Measurements from ENCODE around the gene AAR2.

Gene AAR2, protein sequence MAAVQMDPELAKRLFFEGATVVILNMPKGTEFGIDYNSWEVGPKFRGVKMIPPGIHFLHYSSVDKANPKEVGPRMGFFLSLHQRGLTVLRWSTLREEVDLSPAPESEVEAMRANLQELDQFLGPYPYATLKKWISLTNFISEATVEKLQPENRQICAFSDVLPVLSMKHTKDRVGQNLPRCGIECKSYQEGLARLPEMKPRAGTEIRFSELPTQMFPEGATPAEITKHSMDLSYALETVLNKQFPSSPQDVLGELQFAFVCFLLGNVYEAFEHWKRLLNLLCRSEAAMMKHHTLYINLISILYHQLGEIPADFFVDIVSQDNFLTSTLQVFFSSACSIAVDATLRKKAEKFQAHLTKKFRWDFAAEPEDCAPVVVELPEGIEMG

DNA sequence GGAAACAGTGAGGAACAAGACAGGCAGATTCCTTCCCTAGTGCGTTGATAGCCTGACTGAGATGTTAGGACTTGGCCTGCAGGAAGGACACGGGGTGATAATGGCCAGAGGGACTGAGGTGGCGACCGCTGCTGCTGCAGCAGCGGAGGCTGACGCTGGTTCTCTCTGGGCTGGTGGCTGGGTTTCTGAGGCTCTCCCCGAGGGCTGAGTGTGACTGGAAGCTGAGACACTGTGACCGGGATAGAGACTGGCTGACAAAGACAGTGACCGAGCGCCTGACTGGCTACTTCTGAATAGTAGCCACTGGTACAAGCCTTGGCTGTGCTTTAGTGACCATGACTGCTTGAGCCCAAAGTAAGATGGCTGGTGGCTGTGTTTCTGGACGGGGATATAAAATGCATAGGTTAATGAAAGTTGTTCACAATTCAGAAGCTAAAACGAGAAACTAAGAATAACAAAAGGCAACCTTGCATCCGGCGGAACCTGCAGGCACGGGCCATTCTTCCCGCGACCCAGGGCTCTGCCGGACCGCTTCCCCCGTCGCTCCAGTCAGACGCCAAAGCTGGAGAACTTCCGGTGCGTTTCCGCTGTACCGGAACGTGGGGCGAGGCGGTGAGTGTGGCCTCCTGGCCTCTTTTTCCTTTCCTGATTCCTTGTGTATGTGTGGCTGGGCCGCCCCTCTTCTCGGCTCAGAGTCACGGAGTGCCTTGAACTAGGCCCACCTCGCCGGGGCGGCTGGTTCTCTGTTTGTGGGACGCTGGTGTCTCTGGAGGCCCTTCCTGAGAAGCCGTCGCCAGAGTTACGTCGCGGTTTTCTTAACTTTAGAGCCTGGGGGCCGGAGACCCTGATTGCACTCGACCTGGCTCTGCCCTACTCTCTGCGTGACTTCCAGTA lies at the start of gene AAR2:
Gene AAR2, plus strand, starts transcription at position 587 of the 894 bp plus-strand sequence. CDS start 3,391 bp downstream, outside the sequence.
- Mint-ChIP-seq H3K4me1 (peaks cover 27% of the 10 kb centered on the region), H3K36me3 (no peaks in the 10 kb centered on the region), H3K9me3 (no peaks in the 10 kb centered on the region), H3K27ac (peak within 1 kb of the TSS; percentile 96), H3K4me3 (peak within 1 kb of the TSS; percentile 87), H3K27me3 (peaks cover 13% of the 10 kb centered on the region)
- ATAC-seq, result peak; percentile 93

DNA sequence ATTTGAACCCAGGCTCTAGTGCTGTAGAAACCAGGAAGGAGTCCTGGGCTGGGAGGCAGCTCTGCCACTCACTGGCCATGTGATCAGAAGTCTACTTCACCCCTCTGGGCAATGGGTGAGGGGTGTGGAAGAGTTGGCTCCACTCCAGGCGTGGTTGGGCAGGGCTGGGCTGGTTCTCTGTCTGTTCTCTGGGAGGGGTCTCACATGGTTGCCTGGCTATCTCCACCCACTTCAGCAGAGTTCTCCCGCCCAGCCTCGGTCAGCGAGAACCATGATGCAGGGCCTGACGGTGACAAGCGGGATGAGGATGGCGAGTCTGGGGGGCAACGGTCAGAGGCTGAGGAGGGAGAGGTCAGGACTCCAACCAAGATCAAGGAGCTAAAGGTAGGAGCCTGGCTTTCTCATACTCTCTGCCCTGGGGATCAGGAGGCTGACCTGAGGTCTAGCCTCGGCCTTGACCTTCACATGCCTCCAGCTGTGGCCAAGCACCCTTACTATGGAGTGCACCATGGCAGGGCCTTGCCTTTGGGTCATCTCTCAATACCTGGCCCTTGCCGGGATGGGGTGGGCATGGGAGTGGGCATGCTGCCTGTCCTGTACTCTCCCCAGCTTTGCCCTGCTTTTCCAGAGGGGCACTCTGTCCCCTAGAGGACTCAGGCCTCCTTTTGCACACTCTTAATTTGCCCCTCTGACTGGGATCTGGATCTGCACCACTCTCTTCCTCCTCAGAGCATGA lies 42.1 kb upstream of the AAR2 start:
- ATAC-seq, result peak; percentile 9
- no peak overlapping the region for H3K4me3 Mint-ChIP-seq

DNA sequence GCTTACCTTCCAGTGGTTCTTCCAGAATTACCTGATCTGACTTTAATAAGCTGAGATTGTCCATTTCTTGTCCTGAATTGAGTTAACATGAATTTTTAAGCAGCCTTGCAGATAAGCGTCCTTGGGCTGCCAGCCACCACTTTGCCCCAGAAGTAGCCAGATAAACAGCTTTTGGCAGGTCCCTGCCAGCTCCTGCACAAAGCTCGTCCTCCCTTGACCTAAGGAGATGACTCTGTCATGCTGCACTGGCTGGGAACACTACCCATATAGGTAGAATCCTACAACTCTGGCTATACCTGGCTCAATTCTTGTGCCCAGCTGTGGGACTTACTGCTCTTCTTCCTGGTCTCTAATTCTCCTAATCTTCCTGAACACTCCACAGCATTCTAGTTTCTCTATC lies 39.6 kb upstream of the AAR2 start:
- no peak for ATAC-seq
- Mint-ChIP-seq H3K27ac (no peak overlapping the region), H3K4me3 (no peak overlapping the region), H3K4me1 (peaks cover 8% of the 10 kb centered on the region), H3K9me3 (no peaks in the 10 kb centered on the region), H3K36me3 (no peaks in the 10 kb centered on the region), H3K27me3 (peaks cover 30% of the 10 kb centered on the region)

More for the DNA sequence above, 42.1 kb upstream of the AAR2 start:
- Mint-ChIP-seq H3K4me1 (no peaks in the 10 kb centered on the region), H3K27me3 (peaks cover 30% of the 10 kb centered on the region), H3K36me3 (no peaks in the 10 kb centered on the region), H3K27ac (no peak overlapping the region), H3K9me3 (no peaks in the 10 kb centered on the region)

DNA sequence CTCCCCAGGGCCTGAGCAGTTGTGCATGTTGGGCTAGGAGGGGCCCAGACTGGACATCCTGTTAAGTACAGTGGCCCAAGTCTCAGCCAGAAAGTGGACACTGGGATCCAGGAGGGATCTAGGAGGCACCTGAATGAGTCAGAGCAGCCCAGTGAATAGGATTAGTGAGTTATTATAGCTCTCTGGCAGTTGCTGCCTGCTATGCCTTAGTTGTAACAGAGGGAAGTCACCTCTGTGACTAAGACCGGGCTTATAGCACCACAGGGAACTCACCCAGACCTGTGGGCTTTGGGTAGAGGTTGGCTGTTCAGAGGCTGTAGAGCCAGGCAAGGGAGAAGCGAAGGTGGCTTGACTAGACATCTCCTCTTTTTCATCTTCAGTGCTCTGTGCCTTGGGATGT lies 39.0 kb upstream of the AAR2 start:
- Mint-ChIP-seq H3K27me3 (peaks cover 30% of the 10 kb centered on the region), H3K36me3 (no peaks in the 10 kb centered on the region), H3K9me3 (no peaks in the 10 kb centered on the region), H3K27ac (no peak overlapping the region), H3K4me1 (peaks cover 8% of the 10 kb centered on the region), H3K4me3 (no peak overlapping the region)
- ATAC-seq, result no peak

DNA sequence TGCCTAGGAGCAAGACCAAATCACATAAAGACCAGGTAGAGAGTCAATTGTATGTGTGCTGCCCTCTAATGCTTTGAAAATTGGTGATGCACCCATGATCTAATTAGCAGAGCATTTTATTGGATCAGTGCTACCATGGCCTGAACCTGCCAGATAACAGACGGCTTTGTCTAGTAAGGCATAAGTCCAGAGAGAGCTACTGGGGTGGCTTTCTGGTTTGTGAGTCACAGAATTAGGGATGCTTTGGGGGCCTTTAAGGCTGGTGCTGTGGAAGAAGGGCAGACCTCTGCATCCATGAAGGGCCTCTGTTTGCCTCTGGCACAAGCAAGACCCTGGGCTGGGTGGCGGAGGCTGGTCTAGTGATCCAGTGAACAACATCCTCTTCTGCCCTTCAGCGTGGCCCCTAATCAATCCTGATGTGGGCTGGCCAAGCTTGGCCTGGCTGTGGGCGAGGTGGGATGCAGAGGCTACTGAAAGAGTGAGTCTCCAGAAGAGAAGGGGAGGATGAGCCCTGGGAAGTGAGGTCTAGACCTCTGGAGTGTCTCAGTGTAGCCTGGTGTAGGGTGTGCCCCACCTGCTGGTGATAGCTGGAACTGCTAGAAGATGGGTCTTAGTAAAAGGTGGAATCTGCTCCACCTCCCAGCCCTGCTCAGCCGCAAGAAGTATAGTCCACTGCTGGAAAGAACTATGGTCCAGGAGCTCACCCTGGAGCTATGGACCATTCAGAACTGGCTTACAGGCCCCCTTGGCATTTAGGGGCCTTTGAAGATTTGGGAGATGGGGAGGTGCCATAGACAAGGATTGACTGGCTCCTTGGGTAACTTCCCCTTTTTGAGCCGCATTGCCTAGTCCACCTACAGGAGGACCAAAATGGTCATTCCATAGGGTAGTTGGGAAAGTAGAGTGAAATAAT lies 36.7 kb upstream of the AAR2 start:
- no peak overlapping the region for H3K4me3 Mint-ChIP-seq
- no peak overlapping the region for H3K27ac Mint-ChIP-seq
- H3K4me1 Mint-ChIP-seq, result peaks cover 15% of the 10 kb centered on the region
- H3K9me3 Mint-ChIP-seq, result no peaks in the 10 kb centered on the region
- peaks cover 28% of the 10 kb centered on the region for H3K27me3 Mint-ChIP-seq
- no peaks in the 10 kb centered on the region for H3K36me3 Mint-ChIP-seq
- peak; percentile 74 for ATAC-seq

DNA sequence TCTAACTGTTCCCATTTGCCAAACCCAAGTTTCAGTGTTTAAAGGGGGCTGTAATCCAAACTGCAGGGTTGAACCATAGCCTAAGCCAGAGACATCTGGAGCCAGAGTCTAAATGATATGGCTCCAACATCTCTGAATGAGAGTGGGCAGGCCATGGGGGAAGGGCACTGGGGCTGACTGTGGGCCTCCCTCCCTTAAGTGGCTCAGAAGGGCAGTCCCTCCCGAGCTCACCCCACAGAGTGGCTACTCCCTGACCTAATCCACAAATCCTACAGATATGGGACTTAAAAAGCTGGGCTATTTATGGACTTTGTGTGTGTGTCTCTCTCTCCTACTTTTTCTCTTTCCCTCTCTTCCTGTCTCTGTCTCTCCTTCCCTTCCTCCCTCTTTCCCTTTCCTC lies 35.8 kb upstream of the AAR2 start:
- Mint-ChIP-seq H3K9me3 (no peaks in the 10 kb centered on the region), H3K36me3 (no peaks in the 10 kb centered on the region), H3K4me3 (no peak overlapping the region), H3K27ac (no peak overlapping the region), H3K27me3 (peaks cover 21% of the 10 kb centered on the region), H3K4me1 (peaks cover 15% of the 10 kb centered on the region)
- no peak for ATAC-seq

DNA sequence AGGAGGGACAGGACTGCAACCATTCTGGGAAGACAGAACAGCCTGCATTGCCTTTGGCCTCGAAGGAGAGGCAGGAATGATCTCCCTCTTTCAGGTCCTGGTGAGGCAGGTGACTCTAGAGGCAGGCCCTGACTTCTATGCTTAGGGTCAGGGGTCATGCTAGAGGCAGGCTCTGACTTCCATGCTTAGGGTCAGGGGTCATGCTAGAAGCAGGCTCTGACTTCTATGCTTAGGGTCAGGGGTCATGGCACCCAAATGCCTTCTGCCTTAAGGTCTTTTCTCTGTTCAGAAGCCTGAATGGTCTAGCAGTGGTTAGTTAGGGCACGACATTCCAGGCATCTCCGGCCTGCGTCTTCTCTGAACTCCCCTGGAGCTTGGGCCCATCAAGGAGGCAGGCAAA lies 35.1 kb upstream of the AAR2 start:
- no peak overlapping the region for H3K27ac Mint-ChIP-seq
- ATAC-seq, result no peak
- H3K36me3 Mint-ChIP-seq, result no peaks in the 10 kb centered on the region
- H3K9me3 Mint-ChIP-seq, result no peaks in the 10 kb centered on the region
- H3K27me3 Mint-ChIP-seq, result peaks cover 21% of the 10 kb centered on the region
- peaks cover 15% of the 10 kb centered on the region for H3K4me1 Mint-ChIP-seq
- no peak overlapping the region for H3K4me3 Mint-ChIP-seq

DNA sequence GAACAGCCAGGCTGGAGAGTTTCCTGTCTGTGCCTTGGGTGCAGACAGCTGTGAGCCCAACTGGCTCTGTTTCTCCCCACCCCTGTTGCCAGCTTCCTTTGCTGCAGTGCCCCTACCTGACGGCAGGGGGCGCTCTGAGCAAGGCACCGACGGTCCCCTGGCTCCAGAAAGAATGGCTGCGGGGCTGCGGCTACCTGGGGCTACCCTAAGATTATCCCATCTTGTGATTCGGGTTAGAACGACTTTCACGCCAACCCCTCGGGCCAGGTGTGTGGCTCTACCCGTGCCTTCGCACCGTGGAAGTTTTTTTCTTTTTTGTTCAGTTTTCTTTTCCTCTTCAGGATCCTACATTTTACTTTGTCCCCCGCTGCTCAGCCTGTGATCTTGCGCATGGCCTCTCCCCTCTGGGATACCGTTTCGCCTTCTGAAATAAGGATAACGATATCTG lies 33.4 kb upstream of the AAR2 start:
- Mint-ChIP-seq H3K27ac (no peak overlapping the region), H3K9me3 (no peaks in the 10 kb centered on the region), H3K4me1 (peaks cover 15% of the 10 kb centered on the region), H3K36me3 (no peaks in the 10 kb centered on the region), H3K4me3 (peak overlapping the region; percentile 46), H3K27me3 (peaks cover 19% of the 10 kb centered on the region)
- peak; percentile 75 for ATAC-seq

DNA sequence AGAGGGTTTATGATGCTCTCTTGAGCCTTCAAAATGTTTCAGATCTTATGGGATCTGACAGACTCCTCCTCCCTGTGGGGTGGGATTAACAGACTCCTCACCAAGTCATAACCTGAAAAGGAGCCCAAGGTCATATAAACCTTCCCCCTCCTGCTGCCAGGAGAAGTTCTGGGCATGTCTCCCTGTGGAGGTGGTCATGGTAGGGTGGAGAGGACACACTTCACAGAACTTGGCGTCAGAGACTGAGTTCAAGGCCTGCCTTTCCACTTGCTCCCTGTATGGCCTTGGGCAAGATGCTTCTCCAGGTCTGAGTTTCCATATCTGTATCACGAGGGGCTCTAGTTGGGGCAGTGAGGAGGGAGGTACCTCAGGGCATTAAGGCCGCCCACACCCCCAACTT lies 32.4 kb upstream of the AAR2 start:
- Mint-ChIP-seq H3K4me3 (no peak overlapping the region), H3K4me1 (peaks cover 15% of the 10 kb centered on the region)

DNA sequence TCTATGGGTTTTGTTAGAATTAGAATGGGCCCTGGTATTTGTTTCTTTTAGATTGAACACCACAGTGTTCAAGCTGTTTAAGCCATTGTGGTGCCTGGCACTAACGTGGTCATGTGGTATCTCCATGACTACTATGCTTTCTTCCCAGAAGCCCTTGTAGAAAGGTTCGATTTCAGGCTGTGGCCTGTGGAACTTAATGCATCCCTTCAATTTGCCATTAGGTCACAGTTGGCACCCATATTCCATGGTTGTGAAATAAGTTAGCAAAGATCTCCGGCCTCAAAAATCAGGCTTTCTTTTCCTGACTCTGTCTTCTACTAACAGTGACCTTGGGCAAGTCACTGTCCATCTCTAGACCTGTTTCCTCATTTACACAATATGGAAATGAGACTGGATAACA lies 31.3 kb upstream of the AAR2 start:
- Mint-ChIP-seq H3K4me3 (no peak overlapping the region), H3K4me1 (peaks cover 8% of the 10 kb centered on the region), H3K36me3 (no peaks in the 10 kb centered on the region), H3K9me3 (no peaks in the 10 kb centered on the region), H3K27ac (no peak overlapping the region), H3K27me3 (peaks cover 40% of the 10 kb centered on the region)
- no peak for ATAC-seq

More for the DNA sequence above, 32.4 kb upstream of the AAR2 start:
- no peak overlapping the region for H3K27ac Mint-ChIP-seq
- no peaks in the 10 kb centered on the region for H3K36me3 Mint-ChIP-seq
- no peaks in the 10 kb centered on the region for H3K9me3 Mint-ChIP-seq
- peaks cover 29% of the 10 kb centered on the region for H3K27me3 Mint-ChIP-seq
- no peak for ATAC-seq

DNA sequence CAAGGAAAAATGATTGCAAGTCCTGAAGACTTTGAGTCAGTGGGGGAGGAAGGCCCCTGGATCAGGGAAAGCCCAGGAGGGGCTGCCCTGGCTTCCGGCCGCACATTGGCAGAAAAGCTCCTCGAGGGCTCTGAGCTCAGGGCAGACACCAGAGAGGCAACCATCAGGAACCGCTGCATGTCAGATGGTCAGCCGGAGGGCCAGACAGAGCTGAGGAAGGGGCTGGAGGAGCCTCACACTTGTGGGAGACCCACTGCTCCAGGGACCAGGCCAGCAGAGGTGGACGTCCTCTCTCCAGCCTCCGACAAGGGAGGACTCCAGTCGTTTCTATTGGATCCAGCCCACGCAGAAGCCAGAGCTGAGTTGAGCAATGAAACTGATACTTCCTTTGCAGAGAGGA lies 30.2 kb upstream of the AAR2 start:
- Mint-ChIP-seq H3K36me3 (no peaks in the 10 kb centered on the region), H3K4me3 (no peak overlapping the region), H3K27me3 (peaks cover 41% of the 10 kb centered on the region), H3K9me3 (no peaks in the 10 kb centered on the region), H3K4me1 (peaks cover 7% of the 10 kb centered on the region), H3K27ac (no peak overlapping the region)
- no peak for ATAC-seq

DNA sequence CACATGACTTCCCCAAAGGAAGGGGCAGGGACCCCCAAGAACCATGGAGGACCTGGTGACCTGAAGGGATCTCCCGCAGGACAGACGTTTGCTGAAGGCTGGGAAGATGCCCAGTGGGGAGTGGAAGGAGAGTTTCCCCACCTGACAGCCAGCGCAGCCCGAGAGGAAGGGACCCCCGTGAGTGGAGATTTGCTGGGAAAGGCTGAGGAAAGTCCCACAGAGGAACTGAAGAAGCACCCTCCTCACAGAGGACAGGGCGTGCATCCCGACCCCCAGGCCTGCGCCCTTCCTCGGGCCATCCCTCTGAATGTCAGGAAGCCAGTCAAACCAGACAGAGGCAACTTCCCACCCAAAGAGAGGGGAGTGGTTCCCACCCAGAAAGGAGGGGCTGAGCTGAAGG lies 29.6 kb upstream of the AAR2 start:
- no peak for ATAC-seq
- H3K4me3 Mint-ChIP-seq, result no peak overlapping the region
- no peak overlapping the region for H3K27ac Mint-ChIP-seq
- H3K27me3 Mint-ChIP-seq, result peaks cover 47% of the 10 kb centered on the region
- H3K36me3 Mint-ChIP-seq, result no peaks in the 10 kb centered on the region
- no peaks in the 10 kb centered on the region for H3K9me3 Mint-ChIP-seq
- peaks cover 7% of the 10 kb centered on the region for H3K4me1 Mint-ChIP-seq

DNA sequence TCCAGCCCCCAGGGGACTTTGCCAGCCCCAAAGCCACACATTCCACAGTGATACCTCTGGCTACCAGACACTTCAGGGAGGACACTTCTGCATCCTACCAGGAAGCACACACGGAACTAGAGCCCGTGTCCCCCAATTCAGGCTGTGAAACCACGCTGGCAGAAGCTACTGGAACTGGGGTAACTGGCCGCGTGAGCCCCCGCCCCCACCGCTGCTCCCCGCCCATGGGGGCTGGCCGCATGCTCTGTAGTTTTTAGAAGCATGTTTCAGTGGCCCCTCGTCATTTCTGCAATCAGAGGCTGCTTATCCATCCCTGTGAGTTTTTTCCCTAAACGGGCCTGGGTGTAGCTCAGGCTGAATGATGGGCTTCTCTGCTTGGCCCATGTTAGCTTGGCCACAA lies 28.7 kb upstream of the AAR2 start:
- Mint-ChIP-seq H3K4me1 (peaks cover 7% of the 10 kb centered on the region), H3K27me3 (peaks cover 48% of the 10 kb centered on the region), H3K27ac (no peak overlapping the region), H3K9me3 (no peaks in the 10 kb centered on the region), H3K4me3 (no peak overlapping the region), H3K36me3 (no peaks in the 10 kb centered on the region)
- no peak for ATAC-seq

DNA sequence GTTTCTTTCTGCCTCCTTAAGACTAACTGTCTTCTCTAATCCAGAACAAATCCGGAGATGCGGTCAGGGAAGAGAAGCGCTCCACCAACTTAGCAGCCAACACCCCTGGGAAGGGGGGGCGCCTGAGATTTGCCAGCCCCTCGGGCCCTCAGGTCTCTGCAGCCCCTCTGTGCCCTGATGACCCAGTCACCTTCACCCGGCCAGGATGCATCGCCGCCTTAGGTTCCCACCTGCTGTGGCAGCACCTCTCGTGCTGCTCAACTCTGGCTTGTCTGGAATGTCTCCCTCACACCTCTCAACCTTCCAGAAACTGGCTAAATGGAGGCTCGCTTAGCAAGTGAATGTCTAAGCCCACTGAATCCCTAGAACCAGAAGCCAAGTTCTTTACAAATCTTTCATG lies 28.0 kb upstream of the AAR2 start:
- H3K9me3 Mint-ChIP-seq, result no peaks in the 10 kb centered on the region
- no peak overlapping the region for H3K27ac Mint-ChIP-seq
- H3K36me3 Mint-ChIP-seq, result no peaks in the 10 kb centered on the region
- no peak for ATAC-seq
- no peak overlapping the region for H3K4me3 Mint-ChIP-seq
- H3K4me1 Mint-ChIP-seq, result peaks cover 2% of the 10 kb centered on the region
- H3K27me3 Mint-ChIP-seq, result peaks cover 48% of the 10 kb centered on the region
